Measurements from ENCODE around the gene SPANXD.
"Not testable (repeated sequence)": the region's sequence is repeated elsewhere in the genome, so short reads cannot be mapped to it uniquely, and the experiment has no call there.

SPANXD gene

DNA sequence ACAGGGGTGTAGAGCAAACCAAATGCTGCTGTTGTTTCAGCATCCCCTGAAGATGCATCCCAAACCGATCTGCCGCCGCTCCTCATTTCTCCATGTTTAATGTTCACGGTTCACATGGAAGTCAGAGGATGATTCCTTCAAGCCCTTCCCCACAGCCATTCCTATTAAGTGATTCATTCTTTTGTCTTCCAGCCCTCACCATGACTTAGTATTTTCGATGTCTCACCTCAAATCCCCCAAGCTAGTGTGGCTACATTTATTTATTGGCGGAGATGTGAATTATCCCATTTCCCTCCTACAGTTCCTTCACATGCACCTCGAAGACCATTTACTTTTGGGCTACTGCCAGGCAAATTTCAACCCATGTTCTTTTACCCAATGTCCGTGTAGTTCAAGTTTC, at the start of gene SPANXD:
Gene SPANXD, minus strand, starts transcription at position 101 of the 400 bp plus-strand sequence. CDS start 334 bp downstream, outside the sequence.
- not testable (repeated sequence) for DNase-seq

DNA sequence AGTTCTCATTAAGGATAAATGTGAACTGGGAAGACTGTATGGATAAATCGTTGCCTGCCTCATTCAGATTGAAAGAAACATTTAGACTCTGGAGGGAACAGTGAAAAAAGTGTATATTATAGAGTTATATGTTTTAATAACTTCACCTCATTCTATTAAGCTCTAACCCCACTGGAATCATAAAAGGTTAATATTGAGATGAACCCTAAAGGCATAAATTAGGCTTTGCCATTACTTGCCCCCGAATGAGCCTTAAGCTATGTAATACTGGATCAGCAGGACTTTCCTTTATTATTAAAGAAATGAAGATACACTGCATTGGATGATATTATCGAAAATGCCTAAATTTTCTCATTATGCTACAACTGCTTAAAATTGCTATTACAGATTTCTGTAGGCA, 44.1 kb upstream of the SPANXD start:
- DNase-seq: no peak

GRCh38 chrX:141736656-141737055, 38.1 kb upstream of the SPANXD start:
- DNase-seq: no peak

DNA sequence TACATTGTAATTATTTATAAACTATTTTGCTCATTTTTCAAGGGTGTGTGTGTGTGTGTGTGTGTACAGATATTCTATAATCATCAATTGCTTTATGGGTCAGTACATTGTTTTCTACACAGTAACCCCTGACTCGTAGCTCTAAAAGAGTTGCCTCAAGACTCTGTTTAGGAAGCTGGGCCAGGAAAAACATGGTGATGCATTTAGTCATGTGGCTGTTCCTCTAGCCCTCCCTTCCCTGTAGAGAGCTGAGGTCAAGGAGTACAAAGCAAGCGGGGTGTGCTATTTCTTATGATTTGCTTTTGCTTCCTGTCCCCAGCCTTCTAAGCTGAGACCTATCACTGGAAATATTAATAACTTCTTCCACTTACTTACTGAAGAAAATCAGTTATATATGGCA, 34.8 kb upstream of the SPANXD start:
- no peak for DNase-seq

DNA sequence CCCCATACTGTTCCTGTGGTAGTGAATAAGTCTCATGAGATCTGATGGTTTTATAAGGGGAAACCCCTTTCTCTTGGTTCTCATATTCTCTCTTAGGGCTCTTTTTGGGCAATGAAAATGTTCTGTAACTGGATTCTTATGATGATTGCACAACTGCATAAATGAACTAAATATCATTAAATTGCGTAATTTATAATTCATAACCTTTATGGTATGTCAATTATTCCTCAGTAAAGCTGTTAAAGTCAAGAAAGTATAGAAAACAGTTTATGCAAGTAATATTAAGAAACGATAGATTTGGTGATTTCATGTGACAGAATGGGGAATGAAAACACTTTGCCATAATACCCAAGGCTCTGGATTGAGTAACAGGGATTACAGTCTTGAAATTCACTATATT, 33.5 kb upstream of the SPANXD start:
- DNase-seq: no peak

DNA sequence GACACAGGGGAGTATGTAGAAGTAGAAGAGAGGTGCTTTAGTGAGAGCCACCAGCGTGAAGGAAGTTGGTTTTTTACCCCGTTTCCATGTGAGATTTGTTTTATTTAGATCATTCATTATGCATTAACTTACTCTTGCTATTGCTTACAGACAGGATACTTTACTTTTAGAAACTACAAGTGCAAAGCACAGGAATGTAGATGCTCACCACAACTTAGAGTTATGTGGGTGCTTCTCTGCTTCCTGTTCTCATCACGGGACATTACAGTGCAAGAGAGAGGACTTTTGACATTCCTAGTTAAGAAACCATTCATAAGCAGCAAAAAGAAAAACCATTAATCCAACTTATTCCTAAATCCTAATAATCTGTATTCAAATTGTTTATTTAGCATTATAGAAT, 25.6 kb upstream of the SPANXD start:
- no peak for DNase-seq

GRCh38 chrX:141714680-141715079, 16.1 kb upstream of the SPANXD start:
- no peak for DNase-seq

GRCh38 chrX:141701072-141701471, 2.5 kb upstream of the SPANXD start:
- DNase-seq: no peak

GRCh38 chrX:141673946-141674345, 24.6 kb downstream of the SPANXD start:
- no peak for DNase-seq

DNA sequence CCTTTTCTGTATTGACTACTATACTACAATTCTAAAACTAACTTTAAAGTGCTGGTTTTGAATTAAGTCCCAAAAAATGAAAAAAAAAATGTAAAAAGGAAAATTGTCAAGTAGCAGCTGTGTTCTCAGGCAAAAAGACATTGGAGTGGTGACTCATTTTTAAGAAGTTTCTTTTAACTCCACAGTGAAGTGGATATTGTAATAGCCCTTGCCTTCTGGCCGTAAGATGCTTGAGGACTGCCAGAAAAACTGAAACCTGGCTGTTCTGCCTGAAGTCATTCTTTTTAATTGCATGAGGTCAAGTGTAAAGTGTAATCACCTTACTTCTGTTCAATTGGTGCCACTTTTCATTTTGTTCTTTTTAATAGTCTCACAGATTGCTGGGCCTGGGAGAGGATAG, 28.9 kb downstream of the SPANXD start:
- no peak for DNase-seq

DNA sequence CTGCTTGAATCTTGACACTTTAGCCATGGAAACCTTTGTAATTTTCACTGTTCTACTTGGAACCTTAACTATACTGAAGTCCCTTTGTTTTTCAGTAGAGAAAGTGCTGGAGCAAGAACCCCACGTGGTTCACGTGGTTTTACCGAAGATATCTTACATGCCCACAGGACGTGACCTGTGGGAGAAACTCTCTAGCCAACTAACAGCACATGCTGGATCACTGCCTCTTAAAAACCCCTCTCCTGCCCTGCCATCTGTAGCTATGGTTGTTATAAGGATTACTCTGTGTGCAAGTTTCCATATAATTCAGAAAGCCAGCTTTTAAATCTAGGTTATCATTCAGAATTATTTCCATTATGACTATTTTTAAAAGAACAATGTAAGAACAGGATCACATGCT, 30.2 kb downstream of the SPANXD start:
- DNase-seq: no peak

DNA sequence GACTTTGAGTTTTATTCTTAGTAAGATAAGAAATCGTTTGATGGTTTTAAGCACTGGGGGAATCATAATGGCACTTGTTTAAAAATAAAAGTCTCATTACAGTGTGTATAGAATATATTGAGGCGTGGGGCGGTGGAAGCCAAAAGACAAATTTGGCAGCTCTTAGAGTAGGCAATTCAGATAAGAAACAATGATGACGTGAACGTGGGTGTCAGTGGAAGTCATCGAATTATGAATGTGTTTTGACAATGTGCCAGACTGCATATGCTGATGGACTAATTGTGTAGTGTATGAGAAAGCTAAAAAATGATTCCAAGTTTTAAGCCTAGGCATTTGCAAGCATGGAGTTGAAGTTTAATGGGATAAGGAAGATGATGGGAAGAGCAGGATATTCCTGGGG, 35.8 kb downstream of the SPANXD start:
- no peak for DNase-seq

DNA sequence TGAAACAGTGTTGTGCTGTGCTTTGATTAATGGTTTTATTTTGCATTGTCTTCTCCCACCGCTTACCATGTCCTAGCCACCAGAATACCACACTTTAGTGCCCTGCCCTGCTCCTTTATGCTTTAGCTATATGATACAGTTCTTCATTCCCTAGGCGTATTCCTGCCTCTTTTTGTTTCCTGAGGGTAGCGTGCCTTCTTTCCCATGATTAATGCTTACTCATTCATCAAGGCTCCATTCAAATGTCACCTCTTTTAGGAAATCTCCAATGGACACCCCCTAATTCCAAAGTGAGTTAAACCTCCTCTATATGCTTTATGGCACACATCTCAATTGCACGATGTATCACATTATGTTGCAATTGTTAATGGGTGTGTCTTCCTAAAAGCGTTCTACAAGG, 46.3 kb downstream of the SPANXD start:
- no peak for DNase-seq
